ENCODE measurements around the gene RNU7-1. TPM values are rescaled to one million over a fixed set of nuclear protein-coding genes. Genes with fewer than 3 reads are reported as not detected.
A peak's percentile ranks its signal among the peaks of the same experiment; 100 is the strongest.

The RNU7-1 gene
- total RNA-seq, 1 donor from 2014 or later = not detected

GRCh38 chr12:6915789-6916285, 27.8 kb upstream of the RNU7-1 start:
- peak overlapping the region in 1 of 2 donors; percentile 89 for H3K4me3 ChIP-seq
- peaks cover 4 to 11% of the 10 kb centered on the region in 2 donors for H3K4me1 ChIP-seq
- peaks cover 5 to 18% of the 10 kb centered on the region in 2 donors for H3K36me3 ChIP-seq
- TF ChIP-seq, protein P1, sequence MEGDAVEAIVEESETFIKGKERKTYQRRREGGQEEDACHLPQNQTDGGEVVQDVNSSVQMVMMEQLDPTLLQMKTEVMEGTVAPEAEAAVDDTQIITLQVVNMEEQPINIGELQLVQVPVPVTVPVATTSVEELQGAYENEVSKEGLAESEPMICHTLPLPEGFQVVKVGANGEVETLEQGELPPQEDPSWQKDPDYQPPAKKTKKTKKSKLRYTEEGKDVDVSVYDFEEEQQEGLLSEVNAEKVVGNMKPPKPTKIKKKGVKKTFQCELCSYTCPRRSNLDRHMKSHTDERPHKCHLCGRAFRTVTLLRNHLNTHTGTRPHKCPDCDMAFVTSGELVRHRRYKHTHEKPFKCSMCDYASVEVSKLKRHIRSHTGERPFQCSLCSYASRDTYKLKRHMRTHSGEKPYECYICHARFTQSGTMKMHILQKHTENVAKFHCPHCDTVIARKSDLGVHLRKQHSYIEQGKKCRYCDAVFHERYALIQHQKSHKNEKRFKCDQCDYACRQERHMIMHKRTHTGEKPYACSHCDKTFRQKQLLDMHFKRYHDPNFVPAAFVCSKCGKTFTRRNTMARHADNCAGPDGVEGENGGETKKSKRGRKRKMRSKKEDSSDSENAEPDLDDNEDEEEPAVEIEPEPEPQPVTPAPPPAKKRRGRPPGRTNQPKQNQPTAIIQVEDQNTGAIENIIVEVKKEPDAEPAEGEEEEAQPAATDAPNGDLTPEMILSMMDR (IDR thresholded peaks at IDR 0.05) = no peak
- H3K9me3 ChIP-seq = no peaks in the 10 kb centered on the region
- no peaks in the 10 kb centered on the region for H3K27me3 ChIP-seq
- DNase-seq (ENCODE audit: low spot score in 2 of 2) = no peak
- intact Hi-C loops (cut with DNase I) = no loop called here
- H3K27ac ChIP-seq = peak overlapping the region; percentile 90 to 94

DNA sequence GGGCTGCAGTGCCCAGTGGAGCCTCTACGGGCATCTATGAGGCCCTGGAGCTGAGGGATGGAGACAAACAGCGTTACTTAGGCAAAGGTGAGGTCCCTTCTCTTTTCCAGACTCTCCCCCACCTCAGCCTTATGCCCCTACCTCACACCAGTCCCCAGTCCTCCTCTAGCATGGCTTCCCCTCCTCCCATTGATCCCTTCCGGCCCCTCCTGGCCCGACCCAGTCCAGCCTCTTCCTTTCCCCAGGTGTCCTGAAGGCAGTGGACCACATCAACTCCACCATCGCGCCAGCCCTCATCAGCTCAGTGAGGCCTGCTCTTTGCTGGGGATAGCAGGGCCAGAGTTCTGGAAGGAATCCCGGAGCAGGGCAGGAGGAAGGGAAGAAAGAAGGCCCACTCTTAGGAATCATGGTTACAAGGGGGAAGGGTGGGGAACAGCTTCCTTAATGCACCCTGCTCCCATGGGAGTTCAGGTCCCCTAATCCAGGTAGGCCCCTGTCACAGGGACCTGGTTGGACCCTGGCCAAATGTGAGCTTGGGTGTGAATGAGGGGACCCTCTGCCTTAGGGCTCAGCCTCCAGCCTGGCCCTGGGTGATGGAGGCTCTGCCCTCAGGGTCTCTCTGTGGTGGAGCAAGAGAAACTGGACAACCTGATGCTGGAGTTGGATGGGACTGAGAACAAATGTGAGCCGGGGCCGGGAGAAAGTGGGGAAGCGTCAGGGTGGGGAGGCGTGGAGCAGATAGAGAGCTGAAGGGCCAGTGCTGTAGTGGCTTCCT, 27.0 kb upstream of the RNU7-1 start:
- Histone ChIP-seq H3K27ac (peak overlapping the region in 1 of 2 donors; percentile 23), H3K36me3 (peaks cover 10 to 21% of the 10 kb centered on the region in 2 donors), H3K4me3 (no peak overlapping the region), H3K27me3 (no peaks in the 10 kb centered on the region), H3K9me3 (no peaks in the 10 kb centered on the region), H3K4me1 (peaks cover 4 to 11% of the 10 kb centered on the region in 2 donors)
- intact Hi-C loops (cut with DNase I) = no loop called here
- no peak for DNase-seq (ENCODE audit: low spot score in 2 of 2)
- TF ChIP-seq, protein P1 (IDR thresholded peaks at IDR 0.05) = no peak

GRCh38 chr12:6917491-6918231, 26.0 kb upstream of the RNU7-1 start:
- intact Hi-C loops (cut with DNase I) = no loop called here
- TF ChIP-seq, protein P1 (IDR thresholded peaks at IDR 0.05) = no peak
- no peak overlapping the region for H3K4me3 ChIP-seq
- no peaks in the 10 kb centered on the region for H3K27me3 ChIP-seq
- H3K27ac ChIP-seq = no peak overlapping the region
- DNase-seq (ENCODE audit: low spot score in 2 of 2) = no peak
- H3K4me1 ChIP-seq = peaks cover 4 to 11% of the 10 kb centered on the region in 2 donors
- peaks cover 17 to 32% of the 10 kb centered on the region in 2 donors for H3K36me3 ChIP-seq
- H3K9me3 ChIP-seq = no peaks in the 10 kb centered on the region

- Histone ChIP-seq H3K36me3 (peaks cover 24 to 36% of the 10 kb centered on the region in 2 donors), H3K4me1 (peaks cover 2 to 11% of the 10 kb centered on the region in 2 donors), H3K27ac (no peak overlapping the region), H3K27me3 (no peaks in the 10 kb centered on the region), H3K4me3 (no peak overlapping the region), H3K9me3 (no peaks in the 10 kb centered on the region)
- intact Hi-C loops (cut with DNase I) = no loop called here
- no peak for DNase-seq (ENCODE audit: low spot score in 2 of 2)
- TF ChIP-seq, protein P1 (IDR thresholded peaks at IDR 0.05) = no peak
Observed at GRCh38 chr12:6919588-6919987, 24.0 kb upstream of the RNU7-1 start.

DNA sequence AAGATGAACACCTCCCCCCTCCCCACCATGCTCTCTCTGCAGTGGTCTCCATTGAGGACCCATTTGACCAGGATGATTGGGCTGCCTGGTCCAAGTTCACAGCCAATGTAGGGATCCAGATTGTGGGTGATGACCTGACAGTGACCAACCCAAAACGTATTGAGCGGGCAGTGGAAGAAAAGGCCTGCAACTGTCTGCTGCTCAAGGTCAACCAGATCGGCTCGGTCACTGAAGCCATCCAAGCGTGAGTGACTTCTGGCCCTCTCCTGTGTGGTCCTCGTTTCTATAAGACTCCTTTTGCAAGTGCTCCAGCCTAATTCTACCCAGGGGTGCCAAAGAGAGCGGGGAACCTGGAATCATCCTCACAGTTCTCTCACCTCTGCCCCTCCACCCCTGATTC, 22.1 kb upstream of the RNU7-1 start:
- TF ChIP-seq, protein P1 (IDR thresholded peaks at IDR 0.05) = no peak
- no peaks in the 10 kb centered on the region for H3K27me3 ChIP-seq
- no peak overlapping the region for H3K27ac ChIP-seq
- DNase-seq (ENCODE audit: low spot score in 2 of 2) = no peak
- peaks cover 9 to 20% of the 10 kb centered on the region in 2 donors for H3K4me1 ChIP-seq
- H3K4me3 ChIP-seq = no peak overlapping the region
- intact Hi-C loops (cut with DNase I) = loop anchor here (10.0 kb wide), 1 partner anchor 577 kb away; the partner anchor contains the start of gene TNFRSF1A
- H3K36me3 ChIP-seq = peaks cover 24 to 33% of the 10 kb centered on the region in 2 donors
- H3K9me3 ChIP-seq = no peaks in the 10 kb centered on the region
